GM12878 (cell line): ENCODE measurements around the gene HIVEP3. TPM values are rescaled to one million over a fixed set of nuclear protein-coding genes. Genes with fewer than 3 reads are reported as not detected.
A peak's percentile ranks its signal among the peaks of the same experiment; 100 is the strongest.

ENCODE experiments used
- ATAC-seq: fragments of 200-7000 bp; cut with Tn5 transposase; 3 replicates; pipeline ENCODE4 v1.9.1; 2020; ENCODE audit warnings: mild to moderate bottlenecking, moderate library complexity
- BruUV-seq: library from RNA; stranded (reverse); fragments of 400-500 nt; replicated peaks from 2 replicates; lab custom pipeline; 2021; lab: Mats Ljungman, UMichigan
- CTCF ChIA-PET: fragments of 300-600 bp; sonication (Branson Sonifier 250); formaldehyde crosslinking; extraction: SDS; loops from one replicate; lab custom pipeline; 2021; ENCODE audit warnings: inconsistent platforms; lab: Yijun Ruan, JAX
- POLR2A ChIA-PET: fragments of 350-600 bp; formaldehyde crosslinking; extraction: SDS; loops from one replicate; lab custom pipeline; 2021; ENCODE audit warnings: inconsistent platforms; lab: Charles Lee
- RAD21 ChIA-PET: fragments of 300-600 bp; sonication (Branson Sonifier 250); formaldehyde crosslinking; loops from one replicate; lab custom pipeline; 2023; ENCODE audit warnings: antibody characterized with exemption; ENCODE audit not compliant: unreplicated experiment; lab: Charles Lee
- SMC1A ChIA-PET: fragments of 300-600 bp; sonication (Branson Sonifier 250); formaldehyde crosslinking; loops from one replicate; lab custom pipeline; 2023; ENCODE audit not compliant: unreplicated experiment, uncharacterized antibody; lab: Charles Lee
- DNase-seq: peaks from one replicate; pipeline ENCODE4 v3.0.0-alpha.2; 2011; ENCODE audit warnings: low read depth, low spot score
- FAIRE-seq: peaks from 3 replicates; lab custom pipeline; 2011; peaks lifted over from hg19 to GRCh38; lab: Jason Lieb, UNC
- H2AFZ ChIP-seq: 2 replicates; pipeline ENCODE4 v1.6.0; 2011; ENCODE audit warnings: low read depth, low read length, control low read depth; ENCODE audit not compliant: control insufficient read depth
- H3K27ac ChIP-seq: 2 replicates; pipeline ENCODE4 v1.5.1; 2011; ENCODE audit warnings: control low read depth; ENCODE audit not compliant: control insufficient read depth, insufficient read depth
- H3K27me3 ChIP-seq, 2 experiments: replicated peaks in 1 of 2; 2 replicates each; pipeline versions ENCODE4 v1.6.0 to v1.6.1; 2011; ENCODE audit warnings: low read length in 1 of 2; ENCODE audit not compliant: control insufficient read depth in 2 of 2, insufficient read depth in 2 of 2
- H3K36me3 ChIP-seq, 2 experiments: 2 replicates each; pipeline ENCODE4 v1.5.1; 2011; ENCODE audit warnings: low read length in 1 of 2; ENCODE audit not compliant: control insufficient read depth in 2 of 2, insufficient read depth in 2 of 2
- H3K4me1 ChIP-seq: 2 replicates; pipeline ENCODE4 v1.6.1; 2011; ENCODE audit warnings: mild to moderate bottlenecking, low read length, moderate library complexity, mixed read lengths; ENCODE audit not compliant: control insufficient read depth, insufficient read depth
- H3K4me2 ChIP-seq: 2 replicates; pipeline ENCODE4 v1.6.0; 2011; ENCODE audit warnings: control low read depth; ENCODE audit not compliant: control insufficient read depth, insufficient read depth
- H3K4me3 ChIP-seq: fragments of 200-600 bp; sonication (generic); 2 replicates; pipeline ENCODE4 v1.5.1; 2016
- H3K79me2 ChIP-seq: 2 replicates; pipeline ENCODE4 v1.6.0; 2011; ENCODE audit warnings: low read length; ENCODE audit not compliant: control insufficient read depth, insufficient read depth
- H3K9ac ChIP-seq: 2 replicates; pipeline ENCODE4 v1.8.0; 2011; ENCODE audit warnings: low read length, control low read depth, mixed read lengths; ENCODE audit not compliant: control insufficient read depth, insufficient read depth
- H3K9me3 ChIP-seq: replicated peaks from 3 replicates; pipeline ENCODE4 v1.5.1; 2011; ENCODE audit warnings: mild to moderate bottlenecking, low read length; ENCODE audit not compliant: control insufficient read depth, insufficient read depth
- H4K20me1 ChIP-seq: 2 replicates; pipeline ENCODE4 v1.6.0; 2011; ENCODE audit not compliant: control insufficient read depth, insufficient read depth
- RUNX3 ChIP-seq: IDR thresholded peaks from 2 replicates; pipeline ENCODE4 v1.6.1; 2012; ENCODE audit warnings: low read length, inconsistent platforms
- STAT3 ChIP-seq: IDR thresholded peaks from 2 replicates; pipeline ENCODE4 v1.6.1; 2011; ENCODE audit warnings: low read depth, low read length, improper control_type of control experiment
- WGBS: methylation state at CpG from one replicate; pipeline ENCODE4 v1.1.6; 2016; ENCODE audit warnings: low lambda C conversion rate; ENCODE audit not compliant: insufficient replicate concordance, insufficient coverage; ENCODE audit errors: missing lambda C conversion rate; 5-methylcytosine and 5-hydroxymethylcytosine counted together
- in situ Hi-C: fragments of 300-500 bp; cut with MboI; formaldehyde crosslinking; loops from 9 replicates; pipeline ENCODE4 v1.14.3; 2018; ENCODE audit warnings: mixed read lengths
- intact Hi-C: fragments of 100-400 bp; cut with micrococcal nuclease; formaldehyde crosslinking; loops from one replicate; pipeline ENCODE4 v1.14.2; 2022; ENCODE audit not compliant: unreplicated experiment
- polyA plus RNA-seq, 11 experiments: library from polyadenylated mRNA; depleted of rRNA in 4 of 11; unstranded in 6 of 11; stranded (reverse) in 5 of 11; fragments of >200 nt; fragmentation: Nextera tagmentation in 4 of 11; fragmentation: Illumina TruSeq in 1 of 11; extraction: Ambion mirVana in 4 of 11; extraction: Trizol in 1 of 11; gene quantifications; 1 replicate in 1 of 11; 2 replicates in 10 of 11; pipeline versions ENCODE4 v1.2.1 to v1.2.3, GENCODE V29; 2011 to 2016; ENCODE audit warnings: inconsistent platforms in 2 of 11, missing spikeins in 2 of 11, low read depth in 1 of 11
- total RNA-seq, 4 experiments: library from RNA; depleted of rRNA in 3 of 4; stranded (reverse); fragments of >200 nt in 3 of 4; fragmentation: Illumina TruSeq in 1 of 4; extraction: Trizol in 1 of 4; gene quantifications; 2 replicates each; pipeline versions ENCODE4 v1.2.1 to v1.2.3, GENCODE V29; 2013 to 2021
- TF ChIP-seq, protein P1 (sequence below): fragments of 450-650 bp; conservative IDR thresholded peaks from 2 replicates; pipeline ENCODE4 v1.6.1; 2017; ENCODE audit warnings: mild to moderate bottlenecking, moderate library complexity
- TF ChIP-seq, protein P2 (sequence below): fragments of 450-650 bp; IDR thresholded peaks from 2 replicates; pipeline ENCODE4 v1.6.1; 2017; ENCODE audit warnings: low read depth, mild to moderate bottlenecking, moderate library complexity
- TF ChIP-seq, protein P3 (sequence below), 3 experiments: IDR thresholded peaks in 2 of 3; conservative IDR thresholded peaks in 1 of 3; 2 replicates each; pipeline ENCODE4 v1.5.1; 2011; ENCODE audit warnings: low read depth in 3 of 3, low read length in 3 of 3, mild to moderate bottlenecking in 3 of 3, control low read depth in 2 of 3, moderate library complexity in 2 of 3, inconsistent platforms in 1 of 3, mixed read lengths in 1 of 3; ENCODE audit not compliant: control insufficient read depth in 2 of 3, insufficient read depth in 1 of 3; ENCODE audit errors: extremely low read depth in 1 of 3
- TF ChIP-seq, protein P4 (sequence below): IDR thresholded peaks from 2 replicates; pipeline ENCODE4 v1.6.1; 2012; ENCODE audit warnings: low read length, inconsistent platforms

Gene HIVEP3
- total and polyA plus RNA-seq, 10 of the 15 experiments (the other 5 are each of a cell fraction or from before 2014, with no cell fraction given), result 1.8 to 13.6 (median 3.8) TPM

DNA sequence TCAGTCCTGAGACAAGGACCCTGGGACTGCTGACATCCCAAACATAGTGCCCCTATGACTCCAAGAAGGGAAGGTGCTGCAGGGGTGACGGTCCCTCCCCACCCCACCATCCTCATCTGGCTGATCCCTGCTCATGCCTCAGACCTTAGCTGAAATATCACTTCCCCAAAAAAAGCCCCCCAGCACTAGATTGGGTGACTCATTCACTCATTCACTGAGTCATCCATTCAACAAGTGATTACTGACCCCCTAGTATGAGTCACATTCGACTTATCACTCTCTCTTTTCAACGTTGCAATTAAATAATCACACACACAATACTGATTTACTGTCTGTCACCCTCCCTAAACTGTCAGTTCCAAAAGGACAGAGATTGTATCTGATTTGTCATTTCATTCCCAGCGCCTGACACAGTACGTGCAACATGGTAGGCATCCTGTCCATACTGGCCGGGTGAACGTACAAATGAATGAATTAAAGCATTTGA is 48.6 kb downstream of the HIVEP3 start (continued):
- TF ChIP-seq, protein P1, sequence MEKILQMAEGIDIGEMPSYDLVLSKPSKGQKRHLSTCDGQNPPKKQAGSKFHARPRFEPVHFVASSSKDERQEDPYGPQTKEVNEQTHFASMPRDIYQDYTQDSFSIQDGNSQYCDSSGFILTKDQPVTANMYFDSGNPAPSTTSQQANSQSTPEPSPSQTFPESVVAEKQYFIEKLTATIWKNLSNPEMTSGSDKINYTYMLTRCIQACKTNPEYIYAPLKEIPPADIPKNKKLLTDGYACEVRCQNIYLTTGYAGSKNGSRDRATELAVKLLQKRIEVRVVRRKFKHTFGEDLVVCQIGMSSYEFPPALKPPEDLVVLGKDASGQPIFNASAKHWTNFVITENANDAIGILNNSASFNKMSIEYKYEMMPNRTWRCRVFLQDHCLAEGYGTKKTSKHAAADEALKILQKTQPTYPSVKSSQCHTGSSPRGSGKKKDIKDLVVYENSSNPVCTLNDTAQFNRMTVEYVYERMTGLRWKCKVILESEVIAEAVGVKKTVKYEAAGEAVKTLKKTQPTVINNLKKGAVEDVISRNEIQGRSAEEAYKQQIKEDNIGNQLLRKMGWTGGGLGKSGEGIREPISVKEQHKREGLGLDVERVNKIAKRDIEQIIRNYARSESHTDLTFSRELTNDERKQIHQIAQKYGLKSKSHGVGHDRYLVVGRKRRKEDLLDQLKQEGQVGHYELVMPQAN, result no peak
- TF ChIP-seq STAT3, result no peak

DNA sequence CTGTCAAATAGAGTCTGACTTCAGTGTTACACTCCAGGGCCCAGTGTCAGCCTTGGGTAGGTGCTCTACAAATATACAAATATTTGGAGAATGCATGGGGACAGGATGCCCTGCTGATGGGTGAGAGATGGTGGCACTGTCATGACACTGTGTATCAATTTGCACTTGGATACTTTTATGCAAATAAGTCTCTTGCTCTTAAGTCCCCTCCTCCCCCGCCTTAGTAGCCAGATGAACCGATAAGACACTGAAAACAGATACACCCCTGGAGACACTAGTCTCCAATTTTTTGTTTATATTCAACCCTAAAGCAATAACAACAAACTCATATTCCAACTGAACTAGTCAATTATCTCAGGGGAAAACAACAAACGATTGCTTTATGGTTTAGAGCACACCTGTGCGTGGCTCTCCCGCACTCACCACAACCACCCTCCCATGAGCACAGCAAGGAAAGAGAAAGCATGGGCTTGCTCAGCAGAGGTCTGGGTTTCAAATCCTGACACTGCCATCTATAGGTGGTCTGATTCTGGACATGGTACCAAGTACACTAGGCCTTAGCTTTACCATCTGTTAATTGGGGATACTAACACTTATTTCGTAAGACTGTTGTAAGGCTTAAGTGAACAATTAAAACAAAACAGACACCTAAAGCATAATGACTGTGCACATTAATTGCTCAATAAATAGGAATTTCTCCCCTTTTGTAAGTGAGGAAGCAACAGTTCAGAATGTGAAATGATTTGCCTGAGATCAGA is 50.3 kb downstream of the HIVEP3 start:
- H2AFZ ChIP-seq, result peak overlapping the region; percentile 57
- intact Hi-C loops, result loop anchor here (1.0 to 5.0 kb wide), 5 partner anchors 66 to 351 kb away; no protein-coding TSS in a partner anchor
- no peaks in the 10 kb centered on the region; the same call in 1 of the 2 replicates for H4K20me1 ChIP-seq
- H3K9ac ChIP-seq, result no peak overlapping the region
- ChIA-PET POLR2A (interaction anchor here (0.6 to 0.8 kb wide), 6 partner anchors 10 to 437 kb away, joined by 3 to 5 read pairs (median 4); no protein-coding TSS in a partner anchor), SMC1A (interaction anchor here (0.6 to 4.5 kb wide), 9 partner anchors 8 to 352 kb away, joined by 3 to 22 read pairs (median 3); no protein-coding TSS in a partner anchor), RAD21 (interaction anchor here (0.6 to 4.1 kb wide), 11 partner anchors 49 to 625 kb away, joined by 3 to 32 read pairs (median 5); no protein-coding TSS in a partner anchor), CTCF (interaction anchor here (0.5 to 4.6 kb wide), 15 partner anchors 9 to 294 kb away, joined by 3 to 35 read pairs (median 4); no protein-coding TSS in a partner anchor)
- H3K4me3 ChIP-seq, result no peak overlapping the region
- no peaks in the 10 kb centered on the region for H3K9me3 ChIP-seq
- WGBS, result 9% methylated on average over 6 of the region's 6 CpGs
- H3K79me2 ChIP-seq, result no peaks in the 10 kb centered on the region
- peak overlapping the region; percentile 27; the same call in 1 of the 2 replicates for H3K27ac ChIP-seq
- in situ Hi-C loops, result no loop called here
- FAIRE-seq (peak; percentile 7), ATAC-seq (peak; percentile 96), DNase-seq (peak; percentile 63)
- BruUV-seq, result no TSS peak
- peaks cover 19% of the 10 kb centered on the region for H3K4me1 ChIP-seq
- no peaks in the 10 kb centered on the region; a peak in 1 of 4 replicates for H3K36me3 ChIP-seq
- no peaks in the 10 kb centered on the region for H3K27me3 ChIP-seq
- peak overlapping the region; percentile 66 for H3K4me2 ChIP-seq
- TF ChIP-seq, protein P2, sequence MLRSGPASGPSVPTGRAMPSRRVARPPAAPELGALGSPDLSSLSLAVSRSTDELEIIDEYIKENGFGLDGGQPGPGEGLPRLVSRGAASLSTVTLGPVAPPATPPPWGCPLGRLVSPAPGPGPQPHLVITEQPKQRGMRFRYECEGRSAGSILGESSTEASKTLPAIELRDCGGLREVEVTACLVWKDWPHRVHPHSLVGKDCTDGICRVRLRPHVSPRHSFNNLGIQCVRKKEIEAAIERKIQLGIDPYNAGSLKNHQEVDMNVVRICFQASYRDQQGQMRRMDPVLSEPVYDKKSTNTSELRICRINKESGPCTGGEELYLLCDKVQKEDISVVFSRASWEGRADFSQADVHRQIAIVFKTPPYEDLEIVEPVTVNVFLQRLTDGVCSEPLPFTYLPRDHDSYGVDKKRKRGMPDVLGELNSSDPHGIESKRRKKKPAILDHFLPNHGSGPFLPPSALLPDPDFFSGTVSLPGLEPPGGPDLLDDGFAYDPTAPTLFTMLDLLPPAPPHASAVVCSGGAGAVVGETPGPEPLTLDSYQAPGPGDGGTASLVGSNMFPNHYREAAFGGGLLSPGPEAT, result peak; percentile 21; the same call in 1 of the 2 replicates
- TF ChIP-seq, protein P3, sequence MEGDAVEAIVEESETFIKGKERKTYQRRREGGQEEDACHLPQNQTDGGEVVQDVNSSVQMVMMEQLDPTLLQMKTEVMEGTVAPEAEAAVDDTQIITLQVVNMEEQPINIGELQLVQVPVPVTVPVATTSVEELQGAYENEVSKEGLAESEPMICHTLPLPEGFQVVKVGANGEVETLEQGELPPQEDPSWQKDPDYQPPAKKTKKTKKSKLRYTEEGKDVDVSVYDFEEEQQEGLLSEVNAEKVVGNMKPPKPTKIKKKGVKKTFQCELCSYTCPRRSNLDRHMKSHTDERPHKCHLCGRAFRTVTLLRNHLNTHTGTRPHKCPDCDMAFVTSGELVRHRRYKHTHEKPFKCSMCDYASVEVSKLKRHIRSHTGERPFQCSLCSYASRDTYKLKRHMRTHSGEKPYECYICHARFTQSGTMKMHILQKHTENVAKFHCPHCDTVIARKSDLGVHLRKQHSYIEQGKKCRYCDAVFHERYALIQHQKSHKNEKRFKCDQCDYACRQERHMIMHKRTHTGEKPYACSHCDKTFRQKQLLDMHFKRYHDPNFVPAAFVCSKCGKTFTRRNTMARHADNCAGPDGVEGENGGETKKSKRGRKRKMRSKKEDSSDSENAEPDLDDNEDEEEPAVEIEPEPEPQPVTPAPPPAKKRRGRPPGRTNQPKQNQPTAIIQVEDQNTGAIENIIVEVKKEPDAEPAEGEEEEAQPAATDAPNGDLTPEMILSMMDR (IDR thresholded peaks at IDR 0.05 in 2 of 3, conservative IDR thresholded peaks at IDR 0.05 in 1 of 3; ENCODE audit: control insufficient read depth in 2 of 3, extremely low read depth in 1 of 3, insufficient read depth in 1 of 3, low read depth in 3 of 3, low read length in 3 of 3), result peak; percentile 60 to 71 (median 66); a peak in 5 of 6 replicates
- TF ChIP-seq, protein P4, sequence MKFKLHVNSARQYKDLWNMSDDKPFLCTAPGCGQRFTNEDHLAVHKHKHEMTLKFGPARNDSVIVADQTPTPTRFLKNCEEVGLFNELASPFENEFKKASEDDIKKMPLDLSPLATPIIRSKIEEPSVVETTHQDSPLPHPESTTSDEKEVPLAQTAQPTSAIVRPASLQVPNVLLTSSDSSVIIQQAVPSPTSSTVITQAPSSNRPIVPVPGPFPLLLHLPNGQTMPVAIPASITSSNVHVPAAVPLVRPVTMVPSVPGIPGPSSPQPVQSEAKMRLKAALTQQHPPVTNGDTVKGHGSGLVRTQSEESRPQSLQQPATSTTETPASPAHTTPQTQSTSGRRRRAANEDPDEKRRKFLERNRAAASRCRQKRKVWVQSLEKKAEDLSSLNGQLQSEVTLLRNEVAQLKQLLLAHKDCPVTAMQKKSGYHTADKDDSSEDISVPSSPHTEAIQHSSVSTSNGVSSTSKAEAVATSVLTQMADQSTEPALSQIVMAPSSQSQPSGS, result 0 out of 2 replicates have a peak, but pooled peaks have one; percentile 24
- TF ChIP-seq RUNX3, result peak; percentile 71
